Left lung (tissue), 10 donors: ENCODE results near the gene ZNF581. TPM values are rescaled to one million over a fixed set of nuclear protein-coding genes. Genes with fewer than 3 reads are reported as not detected.

Experiments
- ATAC-seq: fragments of 200-7000 bp; cut with Tn5 transposase; one replicate; pipeline ENCODE4 v1.9.1; 2020; ENCODE audit warnings: moderate library complexity
- DNase-seq, 4 donors: peaks; one replicate each; pipeline ENCODE4 v3.0.0-alpha.2; 2013 to 2020
- H3K27ac ChIP-seq, 2 donors: fragments of 200-600 bp; sonication (generic) in 1 of 2; one replicate each; pipeline versions ENCODE4 v1.5.0 to v1.8.0; 2020 to 2021
- H3K27me3 ChIP-seq, 2 donors: fragments of 200-600 bp; sonication (generic) in 1 of 2; one replicate each; pipeline versions ENCODE4 v1.5.0 to v1.8.0; 2020 to 2021
- H3K36me3 ChIP-seq, 2 donors: fragments of 200-600 bp; sonication (generic) in 1 of 2; one replicate each; pipeline versions ENCODE4 v1.5.0 to v1.8.0; 2020 to 2021
- H3K4me1 ChIP-seq, 2 donors: fragments of 200-600 bp; one replicate each; pipeline ENCODE4 v1.8.0; 2021
- H3K4me3 ChIP-seq, 2 donors: fragments of 200-600 bp; sonication (generic) in 1 of 2; one replicate each; pipeline versions ENCODE4 v1.5.0 to v1.8.0; 2020 to 2021; ENCODE audit warnings: mild to moderate bottlenecking in 1 of 2
- H3K9me3 ChIP-seq, 2 donors: fragments of 200-600 bp; sonication (generic) in 1 of 2; one replicate each; pipeline versions ENCODE4 v1.5.0 to v1.8.0; 2020 to 2021
- CTCF ChIP-seq, 2 donors: fragments of 200-600 bp; sonication (generic) in 1 of 2; IDR thresholded peaks; one replicate each; pipeline versions ENCODE4 v1.5.0 to v1.8.0; 2021; ENCODE audit warnings: antibody characterized with exemption in 2 of 2
- intact Hi-C, 2 donors: fragments of 100-400 bp; cut with DNase I; formaldehyde crosslinking; loops; one replicate each; pipeline versions ENCODE4 v1.11.2 to v1.14.2; 2022
- polyA plus RNA-seq, 6 donors: library from polyadenylated mRNA; unstranded; fragments of 120-200 nt; gene quantifications; one replicate each; pipeline ENCODE4 v1.2.1, GENCODE V29; 2013; ENCODE audit not compliant: insufficient read length in 6 of 6
- total RNA-seq, 2 donors: library from RNA; stranded (reverse); fragmentation: NEBNext Ultra II Directional; extraction: Animal tissue kit (Norgen Biotek cat#: 25700); gene quantifications; one replicate each; pipeline ENCODE4 v1.2.1, GENCODE V29; 2021
- donor health status: DM: no; HTN: yes; CAD: no.
- donor health status: DM: no; HTN: no; CAD: no.

ZNF581 gene
- total and polyA plus RNA-seq, 8 donors = 14.5 to 32.3 (median 27.2) TPM

DNA sequence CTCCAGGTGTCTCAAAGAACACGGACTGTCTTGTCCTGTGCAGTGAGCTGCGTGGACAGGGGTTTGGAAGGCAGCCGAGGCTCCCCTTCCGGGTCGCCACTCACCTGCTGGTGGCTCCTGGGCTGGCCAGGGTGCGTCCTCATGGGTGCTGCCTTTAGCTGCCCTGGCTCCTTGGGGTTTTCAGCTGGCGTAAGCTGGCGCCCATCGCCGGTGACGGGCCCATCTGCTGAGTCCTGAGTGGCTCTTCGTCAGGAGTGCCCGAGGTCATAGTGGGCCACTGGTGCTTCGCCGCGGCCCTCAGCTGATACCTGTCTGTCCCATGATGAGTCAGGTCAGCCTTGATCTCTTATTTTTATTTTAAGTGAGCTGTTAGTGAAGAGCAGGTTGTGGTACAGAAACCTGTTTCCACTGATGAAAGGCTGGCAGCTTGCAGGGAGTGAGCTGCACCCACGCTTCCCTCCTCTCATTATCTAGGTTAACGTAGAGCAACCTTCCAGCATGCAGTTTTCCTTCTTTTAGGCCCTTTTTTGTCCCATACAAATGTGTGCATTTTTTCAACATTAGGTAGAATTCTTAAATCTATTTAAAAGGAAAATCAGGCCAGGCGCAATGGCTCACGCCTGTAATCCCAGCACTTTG lies 50.0 kb downstream of the ZNF581 start:
- H3K4me1 ChIP-seq = no peaks in the 10 kb centered on the region
- H3K27me3 ChIP-seq = no peaks in the 10 kb centered on the region
- no peak for ATAC-seq
- H3K9me3 ChIP-seq = no peaks in the 10 kb centered on the region
- TF ChIP-seq CTCF (IDR thresholded peaks at IDR 0.05) = no peak
- no peak overlapping the region for H3K27ac ChIP-seq
- peaks cover 0 to 100% of the 10 kb centered on the region in 2 donors for H3K36me3 ChIP-seq
- intact Hi-C loops = no loop called here
- H3K4me3 ChIP-seq = no peak overlapping the region
- DNase-seq = peak in 2 of 4 donors; percentile 19 to 40

DNA sequence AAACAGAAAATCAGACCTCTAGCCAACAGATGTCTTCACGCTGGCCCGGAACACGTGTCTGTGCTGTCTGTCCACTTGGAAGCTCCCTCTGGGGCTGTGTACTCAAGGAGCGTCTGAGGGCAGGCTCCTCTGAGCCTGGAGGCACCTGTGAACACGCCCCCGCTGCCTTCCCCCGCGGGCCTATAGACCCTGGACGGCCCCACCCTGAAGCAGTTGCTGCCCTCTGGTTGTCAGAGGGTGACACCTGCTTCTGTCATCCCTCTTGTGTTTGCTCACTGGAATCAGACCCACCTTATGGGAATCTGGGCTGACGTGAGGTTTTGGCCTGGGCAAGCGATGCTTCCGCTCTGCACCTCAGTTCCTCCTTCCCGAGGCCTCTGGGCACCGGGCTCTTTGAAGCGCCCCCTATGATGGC lies 50.8 kb downstream of the ZNF581 start:
- DNase-seq = no peak
- peaks cover 0 to 100% of the 10 kb centered on the region in 2 donors for H3K36me3 ChIP-seq
- no peak for ATAC-seq
- no peak overlapping the region for H3K4me3 ChIP-seq
- intact Hi-C loops = no loop called here
- no peak overlapping the region for H3K27ac ChIP-seq
- no peaks in the 10 kb centered on the region for H3K4me1 ChIP-seq
- H3K27me3 ChIP-seq = no peaks in the 10 kb centered on the region
- no peak for TF ChIP-seq CTCF (IDR thresholded peaks at IDR 0.05)
- H3K9me3 ChIP-seq = no peaks in the 10 kb centered on the region

DNA sequence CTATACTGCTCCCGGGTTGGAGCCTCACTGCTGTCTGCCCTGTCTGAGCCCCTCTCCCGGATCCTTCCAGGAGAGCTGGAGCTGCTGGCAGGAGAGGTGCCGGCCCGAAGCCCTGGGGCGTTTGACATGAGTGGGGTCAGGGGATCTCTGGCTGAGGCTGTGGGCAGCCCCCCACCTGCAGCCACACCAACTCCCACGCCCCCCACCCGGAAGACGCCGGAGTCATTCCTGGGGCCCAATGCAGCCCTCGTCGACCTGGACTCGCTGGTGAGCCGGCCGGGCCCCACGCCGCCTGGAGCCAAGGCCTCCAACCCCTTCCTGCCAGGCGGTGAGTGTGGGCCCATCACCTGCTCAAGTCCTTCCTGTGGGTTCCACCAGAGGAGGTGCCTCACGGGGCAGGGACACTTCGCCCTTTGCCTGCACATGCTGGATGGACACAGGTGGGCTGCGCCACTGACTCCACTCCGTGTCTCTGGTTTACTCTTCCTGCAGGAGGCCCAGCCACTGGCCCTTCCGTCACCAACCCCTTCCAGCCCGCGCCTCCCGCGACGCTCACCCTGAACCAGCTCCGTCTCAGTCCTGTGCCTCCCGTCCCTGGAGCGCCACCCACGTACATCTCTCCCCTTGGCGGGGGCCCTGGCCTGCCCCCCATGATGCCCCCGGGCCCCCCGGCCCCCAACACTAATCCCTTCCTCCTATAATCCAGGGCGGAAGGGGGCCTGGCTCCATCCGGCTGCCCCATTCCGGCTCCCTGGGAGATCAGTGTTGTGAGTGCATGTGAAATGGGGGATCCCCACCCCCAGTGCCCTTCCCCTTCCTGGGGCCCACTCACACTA lies 51.4 kb downstream of the ZNF581 start:
- H3K27me3 ChIP-seq = no peaks in the 10 kb centered on the region
- no peak for ATAC-seq
- no peak for DNase-seq
- no peak overlapping the region for H3K4me3 ChIP-seq
- H3K36me3 ChIP-seq = peaks cover 0 to 100% of the 10 kb centered on the region in 2 donors
- no peak overlapping the region for H3K27ac ChIP-seq
- H3K9me3 ChIP-seq = no peaks in the 10 kb centered on the region
- intact Hi-C loops = no loop called here
- H3K4me1 ChIP-seq = no peaks in the 10 kb centered on the region
- TF ChIP-seq CTCF (IDR thresholded peaks at IDR 0.05) = no peak

Other genes starting within 250 kb of the ZNF581 start
- 10 to 100 TPM; 26.5 to 39.1 TPM for gene UBE2S, start 235.9 kb upstream of the ZNF581 start, total RNA-seq
- 10 to 100 TPM; 27.4 to 71.2 (median 35.7) TPM for gene UBE2S, start 235.9 kb upstream of the ZNF581 start, polyA plus RNA-seq
- gene SHISA7, start 200.3 kb upstream of the ZNF581 start, total RNA-seq = not detected
- under 1 TPM; 0.11 to 0.23 (median 0.20) TPM for gene SHISA7, start 200.3 kb upstream of the ZNF581 start, polyA plus RNA-seq
- gene ISOC2, start 182.0 kb upstream of the ZNF581 start, total RNA-seq = 10 to 100 TPM; 36.2 to 49.4 TPM
- gene ISOC2, start 182.0 kb upstream of the ZNF581 start, polyA plus RNA-seq = 10 to 100 TPM; 23.8 to 38.3 (median 29.6) TPM
- not detected for gene C19orf85, start 178.9 kb upstream of the ZNF581 start, total RNA-seq
- not detected for gene C19orf85, start 178.9 kb upstream of the ZNF581 start, polyA plus RNA-seq
- 1 to 10 TPM; 8.7 to 9.5 TPM for gene ZNF628, start 167.0 kb upstream of the ZNF581 start, total RNA-seq
- gene ZNF628, start 167.0 kb upstream of the ZNF581 start, polyA plus RNA-seq = 1 to 10 TPM; 1.6 to 5.4 (median 2.8) TPM
- 10 to 100 TPM; 22.9 to 37.2 TPM for gene NAT14, start 158.5 kb upstream of the ZNF581 start, total RNA-seq
- gene NAT14, start 158.5 kb upstream of the ZNF581 start, polyA plus RNA-seq = 10 to 100 TPM; 34.7 to 46.6 (median 41.3) TPM
- gene SSC5D, start 155.2 kb upstream of the ZNF581 start, total RNA-seq = 10 to 100 TPM in 1 of 2 donors, 1 to 10 TPM in 1; 5.3 to 45.9 TPM
- 10 to 100 TPM in 1 of 6 donors, 1 to 10 TPM in 5; 4.1 to 12.7 (median 8.0) TPM for gene SSC5D, start 155.2 kb upstream of the ZNF581 start, polyA plus RNA-seq
- not detected for gene SBK2, start 106.5 kb upstream of the ZNF581 start, total RNA-seq
- under 1 TPM in 1 of 6 donors, not detected in 5; 0.20 TPM for gene SBK2, start 106.5 kb upstream of the ZNF581 start, polyA plus RNA-seq
- under 1 TPM; 0.26 to 0.50 TPM for gene SBK3, start 98.1 kb upstream of the ZNF581 start, total RNA-seq
- 1 to 10 TPM in 2 of 6 donors, under 1 TPM in 4; 0.46 to 1.7 (median 0.69) TPM for gene SBK3, start 98.1 kb upstream of the ZNF581 start, polyA plus RNA-seq
- 10 to 100 TPM; 12.8 to 14.7 TPM for gene ZNF579, start 62.8 kb upstream of the ZNF581 start, total RNA-seq
- 10 to 100 TPM; 10.7 to 13.9 (median 12.5) TPM for gene ZNF579, start 62.8 kb upstream of the ZNF581 start, polyA plus RNA-seq
- 10 to 100 TPM; 11.0 to 14.4 TPM for gene FIZ1, start 44.1 kb upstream of the ZNF581 start, total RNA-seq
- 10 to 100 TPM; 16.7 to 22.6 (median 19.6) TPM for gene FIZ1, start 44.1 kb upstream of the ZNF581 start, polyA plus RNA-seq
- 10 to 100 TPM; 22.3 to 22.4 TPM for gene ZNF524, start 43.4 kb upstream of the ZNF581 start, total RNA-seq
- 1 to 10 TPM; 4.9 to 9.0 (median 6.9) TPM for gene ZNF524, start 43.4 kb upstream of the ZNF581 start, polyA plus RNA-seq
- 10 to 100 TPM; 13.7 to 16.1 TPM for gene ZNF865, start 38.0 kb upstream of the ZNF581 start, total RNA-seq
- gene ZNF865, start 38.0 kb upstream of the ZNF581 start, polyA plus RNA-seq = 10 to 100 TPM in 2 of 6 donors, 1 to 10 TPM in 4; 5.9 to 12.2 (median 8.4) TPM
- 1 to 10 TPM; 6.0 to 8.0 TPM for gene ZNF784, start 19.1 kb upstream of the ZNF581 start, total RNA-seq
- gene ZNF784, start 19.1 kb upstream of the ZNF581 start, polyA plus RNA-seq = 10 to 100 TPM in 1 of 6 donors, 1 to 10 TPM in 5; 8.3 to 11.6 (median 8.9) TPM
- gene ZNF580, start 2.6 kb upstream of the ZNF581 start, total RNA-seq = 10 to 100 TPM; 33.8 to 34.7 TPM
- gene ZNF580, start 2.6 kb upstream of the ZNF581 start, polyA plus RNA-seq = 10 to 100 TPM; 35.8 to 49.5 (median 44.2) TPM
- gene CCDC106, start 4.6 kb downstream of the ZNF581 start, total RNA-seq = 10 to 100 TPM in 1 of 2 donors, 1 to 10 TPM in 1; 9.7 to 15.1 TPM
- 10 to 100 TPM; 11.0 to 16.8 (median 14.7) TPM for gene CCDC106, start 4.6 kb downstream of the ZNF581 start, polyA plus RNA-seq
- 100 to 1,000 TPM; 123 to 145 TPM for gene U2AF2, start 11.4 kb downstream of the ZNF581 start, total RNA-seq
- gene U2AF2, start 11.4 kb downstream of the ZNF581 start, polyA plus RNA-seq = 100 to 1,000 TPM; 160 to 213 (median 176) TPM
- gene EPN1, start 31.6 kb downstream of the ZNF581 start, total RNA-seq = 100 to 1,000 TPM; 114 to 120 TPM
- 100 to 1,000 TPM in 1 of 6 donors, 10 to 100 TPM in 5; 67.7 to 104 (median 88.6) TPM for gene EPN1, start 31.6 kb downstream of the ZNF581 start, polyA plus RNA-seq
- not detected for gene NLRP9, start 94.8 kb downstream of the ZNF581 start, total RNA-seq
- under 1 TPM in 1 of 6 donors, not detected in 5; 0.08 TPM for gene NLRP9, start 94.8 kb downstream of the ZNF581 start, polyA plus RNA-seq
- gene RFPL4A, start 115.4 kb downstream of the ZNF581 start, total RNA-seq = not detected
- under 1 TPM in 1 of 6 donors, not detected in 5; 0.34 TPM for gene RFPL4A, start 115.4 kb downstream of the ZNF581 start, polyA plus RNA-seq
- not detected for gene RFPL4AL1, start 125.5 kb downstream of the ZNF581 start, total RNA-seq
- under 1 TPM in 2 of 6 donors, not detected in 4; 0.18 to 0.19 TPM for gene RFPL4AL1, start 125.5 kb downstream of the ZNF581 start, polyA plus RNA-seq
- gene NLRP11, start 188.3 kb downstream of the ZNF581 start, total RNA-seq = not detected
- gene NLRP11, start 188.3 kb downstream of the ZNF581 start, polyA plus RNA-seq = under 1 TPM in 2 of 6 donors, not detected in 4; 0.04 TPM
- not detected for gene NLRP4, start 192.9 kb downstream of the ZNF581 start, total RNA-seq
- not detected for gene NLRP4, start 192.9 kb downstream of the ZNF581 start, polyA plus RNA-seq